ENCODE measurements around the gene AHNAK. TPM values are rescaled to one million over a fixed set of nuclear protein-coding genes. Genes with fewer than 3 reads are reported as not detected.

AHNAK gene
- total and polyA plus RNA-seq, 8 donors, result 37.4 to 693 (median 554) TPM

DNA sequence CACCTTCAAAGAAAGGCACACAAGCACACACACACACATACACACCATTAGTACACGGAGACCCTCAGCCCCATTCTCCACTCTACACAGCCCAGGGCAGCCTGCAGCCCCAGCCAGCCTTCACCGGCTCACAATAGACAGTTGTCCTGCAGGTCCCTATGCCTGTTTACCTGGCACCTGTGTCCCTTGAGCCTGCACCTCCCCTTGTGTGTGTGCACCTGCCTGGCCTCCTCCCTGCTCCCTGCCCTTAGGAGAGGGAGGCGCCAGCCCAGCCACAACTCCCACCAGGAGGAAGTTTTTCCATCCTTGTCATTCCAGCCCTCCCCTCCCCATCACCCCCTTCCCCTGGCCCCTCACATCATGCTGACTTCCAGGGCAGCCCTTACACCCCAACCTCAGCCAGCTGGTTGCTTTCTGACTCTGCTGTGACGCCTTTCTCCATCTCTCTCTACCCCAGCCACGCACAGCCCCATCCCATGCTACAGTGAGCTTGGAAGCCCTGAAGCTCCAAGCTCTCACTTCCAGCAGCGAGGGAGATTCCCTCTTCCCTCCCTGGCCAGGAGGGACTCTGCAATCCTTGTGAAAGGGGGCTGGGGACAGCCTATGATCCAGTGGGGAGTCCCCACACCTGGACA is 4.4 kb downstream of the AHNAK start:
- Histone ChIP-seq H3K4me1 (peaks cover 68 to 82% (median 80%) of the 10 kb centered on the region in 4 donors), H3K4me3 (peak overlapping the region; percentile 83 to 95 (median 88)), H3K27ac (peak overlapping the region; percentile 93 to 99 (median 96)), H3K36me3 (no peaks in the 10 kb centered on the region), H3K27me3 (no peaks in the 10 kb centered on the region), H3K9me3 (no peaks in the 10 kb centered on the region)
- 11 to 28% (median 24%) methylated on average over 5 to 6 of the region's 6 CpGs for WGBS, 5 donors
- intact Hi-C loops (cut with DNase I; ENCODE audit: low total_unique reads), result loop anchor here (5.0 kb wide), 1 partner anchor 120 kb away; no protein-coding TSS in a partner anchor
- DNase-seq, result peak; percentile 54 to 58
- TF ChIP-seq POLR2A (IDR thresholded peaks at IDR 0.05) (no peak), CTCF (IDR thresholded peaks at IDR 0.05) (no peak), POLR2AphosphoS5 (IDR thresholded peaks at IDR 0.05) (no peak), EP300 (IDR thresholded peaks at IDR 0.05) (no peak)

- WGBS, 5 donors, result 32 to 44% (median 38%) methylated on average over 9 to 16 of the region's 16 CpGs
- intact Hi-C loops (cut with DNase I; ENCODE audit: low total_unique reads), result loop anchor here (5.0 kb wide), 1 partner anchor 119 kb away; no protein-coding TSS in a partner anchor
- TF ChIP-seq EP300 (IDR thresholded peaks at IDR 0.05) (no peak), POLR2A (IDR thresholded peaks at IDR 0.05) (no peak), CTCF (IDR thresholded peaks at IDR 0.05) (no peak), POLR2AphosphoS5 (IDR thresholded peaks at IDR 0.05) (peak in 1 of 3 donors; percentile 26)
- Histone ChIP-seq H3K4me3 (peak overlapping the region; percentile 83 to 95 (median 88)), H3K27me3 (no peaks in the 10 kb centered on the region), H3K4me1 (peaks cover 74 to 87% (median 81%) of the 10 kb centered on the region in 4 donors), H3K9me3 (no peaks in the 10 kb centered on the region), H3K27ac (peak overlapping the region; percentile 8 to 99 (median 95)), H3K36me3 (peaks cover under 1 to 7% (median 6%) of the 10 kb centered on the region in 4 donors)
- peak in 1 of 2 donors; percentile 58 for DNase-seq
These were observed 5.6 kb downstream of the AHNAK start for GRCh38 chr11:62540804-62541701.

GRCh38 chr11:62539238-62539925 is 7.2 kb downstream of the AHNAK start:
- Histone ChIP-seq H3K4me3 (peak overlapping the region; percentile 8 to 95 (median 88)), H3K36me3 (peaks cover 17 to 24% (median 23%) of the 10 kb centered on the region in 4 donors), H3K9me3 (no peaks in the 10 kb centered on the region), H3K27me3 (no peaks in the 10 kb centered on the region), H3K27ac (peak overlapping the region; percentile 52 to 99 (median 95)), H3K4me1 (peaks cover 72 to 100% (median 82%) of the 10 kb centered on the region in 4 donors)
- TF ChIP-seq POLR2AphosphoS5 (IDR thresholded peaks at IDR 0.05) (peak in 1 of 3 donors; percentile 62), EP300 (IDR thresholded peaks at IDR 0.05) (no peak)
- 10 to 44% (median 16%) methylated on average over 3 to 13 of the region's 13 CpGs for WGBS, 5 donors
- peak; percentile 63 to 90 for DNase-seq
- intact Hi-C loops (cut with DNase I; ENCODE audit: low total_unique reads), result no loop called here

DNA sequence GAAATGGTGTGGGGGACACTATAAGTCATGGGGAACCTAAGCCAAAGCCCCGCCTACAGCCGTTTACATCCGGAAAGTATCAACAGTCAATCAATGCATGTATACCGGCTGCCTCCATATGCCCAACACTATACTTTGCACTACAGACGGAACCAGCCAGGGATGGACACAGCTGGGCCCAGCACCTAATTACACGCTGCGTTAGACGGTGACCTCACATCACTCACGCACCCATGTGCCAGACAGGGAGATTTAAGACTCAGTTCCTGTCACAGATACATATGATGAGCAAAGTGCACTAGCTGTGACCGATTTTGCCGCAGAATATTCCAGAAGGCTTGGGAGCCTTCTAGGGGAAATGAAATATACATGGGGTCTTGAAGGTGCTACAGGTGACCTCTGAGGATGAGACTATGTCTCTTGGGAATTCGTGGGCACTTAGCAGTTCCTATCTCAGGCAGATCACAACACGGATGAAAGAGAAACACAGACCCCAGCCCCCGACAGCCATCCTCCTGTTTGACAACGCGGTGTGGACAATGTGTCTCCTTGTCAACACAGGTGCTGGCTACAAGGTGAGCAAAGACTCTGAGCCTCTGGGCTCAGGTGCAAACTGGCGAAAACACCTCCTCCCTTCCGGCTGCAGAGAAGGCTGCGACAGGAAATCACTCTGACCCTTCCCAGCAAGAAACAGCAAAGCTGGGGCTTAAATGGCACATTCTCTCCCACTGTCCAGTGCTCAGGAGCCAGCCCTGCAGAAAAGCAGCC is 8.0 kb downstream of the AHNAK start:
- Histone ChIP-seq H3K9me3 (no peaks in the 10 kb centered on the region), H3K4me1 (peaks cover 64 to 92% (median 78%) of the 10 kb centered on the region in 4 donors), H3K4me3 (peak overlapping the region; percentile 1 to 95 (median 88)), H3K27ac (peak overlapping the region; percentile 43 to 99 (median 95)), H3K36me3 (peaks cover 24 to 31% (median 30%) of the 10 kb centered on the region in 4 donors), H3K27me3 (no peaks in the 10 kb centered on the region)
- WGBS, 5 donors, result 56 to 60% (median 59%) methylated on average over 19 of the region's 19 CpGs
- intact Hi-C loops (cut with DNase I; ENCODE audit: low total_unique reads), result no loop called here
- TF ChIP-seq POLR2AphosphoS5 (IDR thresholded peaks at IDR 0.05) (no peak), CTCF (IDR thresholded peaks at IDR 0.05) (no peak), POLR2A (IDR thresholded peaks at IDR 0.05) (no peak), EP300 (IDR thresholded peaks at IDR 0.05) (no peak)
- no peak for DNase-seq

Data from stomach (tissue), 9 donors.